ENCODE results near the gene RHPN2.
A peak's percentile ranks its signal among the peaks of the same experiment; 100 is the strongest.
"Not testable (repeated sequence)": the region's sequence is repeated elsewhere in the genome, so short reads cannot be mapped to it uniquely, and the experiment has no call there.

RHPN2 gene

GRCh38 chr19:32976223-32976805 is 88.4 kb downstream of the RHPN2 start:
- peak; percentile 43 for DNase-seq (ENCODE audit: low read depth)

GRCh38 chr19:32971715-32972540 is 92.8 kb downstream of the RHPN2 start, which contains the start of the genes CEP89 and FAAP24:
TSS of gene CEP89 (minus strand) at chr19:32971958. CDS start at chr19:32971874, 84 bp downstream.
TSS of gene FAAP24 (plus strand) at chr19:32972242. CDS start at chr19:32973197, 955 bp downstream.
- peak; percentile 96 for DNase-seq (ENCODE audit: low read depth)

GRCh38 chr19:32971012-32971595 is 93.6 kb downstream of the RHPN2 start:
- no peak for DNase-seq (ENCODE audit: low read depth)

GRCh38 chr19:32969549-32969948 is 95.1 kb downstream of the RHPN2 start:
- no peak for DNase-seq (ENCODE audit: low read depth)

GRCh38 chr19:32966750-32967149 is 97.9 kb downstream of the RHPN2 start:
- DNase-seq (ENCODE audit: low read depth) = no peak

GRCh38 chr19:32945260-32945659 is 119.4 kb downstream of the RHPN2 start:
- DNase-seq (ENCODE audit: low read depth) = no peak

GRCh38 chr19:32941273-32941672 is 123.4 kb downstream of the RHPN2 start:
- DNase-seq (ENCODE audit: low read depth) = not testable (repeated sequence)

- no peak for DNase-seq (ENCODE audit: low read depth)
Observed at GRCh38 chr19:32936065-32936464, 128.6 kb downstream of the RHPN2 start.

- no peak for DNase-seq (ENCODE audit: low read depth)
Observed at GRCh38 chr19:32935629-32936028, 129.1 kb downstream of the RHPN2 start.

- no peak for DNase-seq (ENCODE audit: low read depth)
Observed at GRCh38 chr19:32933571-32933970, 131.1 kb downstream of the RHPN2 start.

GRCh38 chr19:32930567-32930966 is 134.1 kb downstream of the RHPN2 start:
- no peak for DNase-seq (ENCODE audit: low read depth)

- DNase-seq (ENCODE audit: low read depth) = no peak
Observed at GRCh38 chr19:32928806-32929205, 135.9 kb downstream of the RHPN2 start.

Data from activated T-helper 1 cell treated with Interleukin-2 at 50 U/mL for 16 hours (primary cell).